B cell (primary cell): ENCODE results near the gene FAM227B. TPM values are rescaled to one million over a fixed set of nuclear protein-coding genes. Genes with fewer than 3 reads are reported as not detected.

Source experiments
- ATAC-seq: fragments of 200-7000 bp; cut with Tn5 transposase; one replicate; pipeline ENCODE4 v1.10.0; 2021; ENCODE audit warnings: low read depth, mild to moderate bottlenecking, moderate number of reproducible peaks, moderate library complexity
- CTCF ChIA-PET: fragments of 350-600 bp; sonication (Branson Sonifier 250); formaldehyde crosslinking; loops from one replicate; lab custom pipeline; 2021; ENCODE audit warnings: antibody characterized with exemption, inconsistent platforms; lab: Charles Lee
- POLR2A ChIA-PET: fragments of 350-600 bp; sonication (Branson Sonifier 250); formaldehyde crosslinking; loops from one replicate; lab custom pipeline; 2021; ENCODE audit warnings: antibody characterized with exemption; lab: Charles Lee
- DNase-seq: peaks from one replicate; pipeline ENCODE4 v3.0.0; 2013
- H2AFZ ChIP-seq: 2 replicates; pipeline ENCODE4 v1.6.1; 2012; ENCODE audit warnings: mild to moderate bottlenecking, low read depth, low read length; ENCODE audit not compliant: insufficient read depth, poor library complexity, severe bottlenecking
- H3K27ac ChIP-seq, 2 donors: 1 replicate in 1 of 2; 2 replicates in 1 of 2; pipeline ENCODE4 v1.5.1; 2012 to 2013; ENCODE audit warnings: low read length in 2 of 2, mild to moderate bottlenecking in 2 of 2, moderate library complexity in 1 of 2
- H3K27me3 ChIP-seq, 4 experiments: fragments of 200-600 bp in 1 of 4; sonication (generic) in 1 of 4; replicated peaks in 1 of 4; 1 replicate in 2 of 4; 2 replicates in 2 of 4; pipeline versions ENCODE4 v1.6.1 to v1.7.0; 2013 to 2016; ENCODE audit warnings: low read length in 3 of 4, mild to moderate bottlenecking in 2 of 4, mixed read lengths in 1 of 4, moderate library complexity in 1 of 4; ENCODE audit not compliant: insufficient read depth in 4 of 4, control insufficient read depth in 3 of 4; ENCODE audit errors: control extremely low read depth in 1 of 4
- H3K36me3 ChIP-seq, 2 experiments: replicated peaks in 1 of 2; 1 replicate in 1 of 2; 2 replicates in 1 of 2; pipeline versions ENCODE4 v1.6.1 to v1.7.1; 2013; ENCODE audit warnings: low read length in 1 of 2; ENCODE audit not compliant: insufficient read depth in 2 of 2, control insufficient read depth in 1 of 2; ENCODE audit errors: control extremely low read depth in 1 of 2, extremely low read depth in 1 of 2
- H3K4me1 ChIP-seq, 2 donors: fragments of 200-600 bp in 1 of 2; sonication (generic) in 1 of 2; 1 replicate in 1 of 2; 2 replicates in 1 of 2; pipeline versions ENCODE4 v1.5.1 to v1.6.1; 2013 to 2017; ENCODE audit warnings: low read length in 2 of 2; ENCODE audit not compliant: control insufficient read depth in 2 of 2, insufficient read depth in 2 of 2
- H3K4me2 ChIP-seq: replicated peaks from 2 replicates; pipeline ENCODE3; 2012; ENCODE audit warnings: mild to moderate bottlenecking, low read depth, low read length; ENCODE audit not compliant: poor library complexity, severe bottlenecking
- H3K4me3 ChIP-seq, 5 experiments: fragments of 200-600 bp in 1 of 5; sonication (generic) in 1 of 5; 1 replicate in 3 of 5; 2 replicates in 2 of 5; pipeline versions ENCODE4 v1.5.1 to v1.7.0; 2011 to 2016; ENCODE audit warnings: low read length in 4 of 5, mild to moderate bottlenecking in 4 of 5, low read depth in 2 of 5, control low read depth in 1 of 5, moderate library complexity in 1 of 5; ENCODE audit not compliant: insufficient read depth in 1 of 5; ENCODE audit errors: control extremely low read depth in 1 of 5, extremely low read depth in 1 of 5
- H3K79me2 ChIP-seq: fragments of 200-600 bp; sonication (generic); one replicate; pipeline ENCODE4 v1.6.0; 2016; ENCODE audit warnings: low read length; ENCODE audit not compliant: control insufficient read depth, insufficient read depth
- H3K9ac ChIP-seq: fragments of 200-600 bp; sonication (generic); 2 replicates; pipeline ENCODE4 v1.6.1; 2017; ENCODE audit warnings: mild to moderate bottlenecking, low read length, moderate library complexity
- H3K9me3 ChIP-seq, 3 donors: one replicate each; pipeline versions ENCODE4 v1.6.1 to v1.7.1; 2013; ENCODE audit warnings: low read length in 2 of 3; ENCODE audit not compliant: control insufficient read depth in 2 of 3, insufficient read depth in 1 of 3; ENCODE audit errors: control extremely low read depth in 1 of 3
- H4K20me1 ChIP-seq: 2 replicates; pipeline ENCODE4 v1.6.0; 2012; ENCODE audit warnings: mild to moderate bottlenecking, low read length; ENCODE audit not compliant: insufficient read depth, control insufficient read depth, poor library complexity, severe bottlenecking
- H3K27ac Mint-ChIP-seq: one replicate; pipeline ENCODE4 v1.8.0; 2021; ENCODE audit warnings: mixed read lengths
- H3K27me3 Mint-ChIP-seq: one replicate; pipeline ENCODE4 v1.8.0; 2021; ENCODE audit warnings: mixed read lengths
- H3K4me1 Mint-ChIP-seq: one replicate; pipeline ENCODE4 v1.8.0; 2021; ENCODE audit warnings: mixed read lengths
- H3K4me3 Mint-ChIP-seq: one replicate; pipeline ENCODE4 v1.8.0; 2021; ENCODE audit warnings: mixed read lengths
- H3K9me3 Mint-ChIP-seq: one replicate; pipeline ENCODE4 v1.8.0; 2022; ENCODE audit warnings: mixed read lengths; ENCODE audit not compliant: insufficient read depth
- EZH2 ChIP-seq: IDR thresholded peaks from 2 replicates; pipeline ENCODE4 v1.6.1; 2012; ENCODE audit warnings: borderline replicate concordance, low read depth, mild to moderate bottlenecking, moderate library complexity, low read length; ENCODE audit not compliant: insufficient read depth, poor library complexity, severe bottlenecking
- WGBS: methylation state at CpG from one replicate; pipeline ENCODE4 v1.1.5; 2013; ENCODE audit warnings: missing lambda C conversion rate; ENCODE audit not compliant: insufficient coverage; 5-methylcytosine and 5-hydroxymethylcytosine counted together
- intact Hi-C: fragments of 100-400 bp; cut with micrococcal nuclease; formaldehyde crosslinking; loops from one replicate; pipeline ENCODE4 v1.10.0; 2022
- polyA plus RNA-seq: library from polyadenylated mRNA; depleted of rRNA; stranded (reverse); fragments of >200 nt; gene quantifications from 2 replicates; pipeline ENCODE4 v1.2.3, GENCODE V29; 2012
- total RNA-seq, 2 donors: library from RNA; stranded (reverse); fragments of 120-200 nt in 1 of 2; gene quantifications; 1 replicate in 1 of 2; 2 replicates in 1 of 2; pipeline versions ENCODE4 v1.2.3 to v1.2.4, GENCODE V29; 2013 to 2022
- TF ChIP-seq, protein P1 (sequence below): fragments of 200-600 bp; IDR thresholded peaks from one replicate; pipeline ENCODE4 v1.8.0; 2022; ENCODE audit warnings: antibody characterized with exemption, mild to moderate bottlenecking

Gene FAM227B
- total and polyA plus RNA-seq, 2 donors (not counting 1 experiment from before 2014, with no cell fraction given): 5.6 to 8.9 TPM

GRCh38 chr15:49430046-49430445, 190.6 kb downstream of the FAM227B start:
- H3K4me1 Mint-ChIP-seq: no peaks in the 10 kb centered on the region
- TF ChIP-seq EZH2: no peak
- TF ChIP-seq, protein P1, sequence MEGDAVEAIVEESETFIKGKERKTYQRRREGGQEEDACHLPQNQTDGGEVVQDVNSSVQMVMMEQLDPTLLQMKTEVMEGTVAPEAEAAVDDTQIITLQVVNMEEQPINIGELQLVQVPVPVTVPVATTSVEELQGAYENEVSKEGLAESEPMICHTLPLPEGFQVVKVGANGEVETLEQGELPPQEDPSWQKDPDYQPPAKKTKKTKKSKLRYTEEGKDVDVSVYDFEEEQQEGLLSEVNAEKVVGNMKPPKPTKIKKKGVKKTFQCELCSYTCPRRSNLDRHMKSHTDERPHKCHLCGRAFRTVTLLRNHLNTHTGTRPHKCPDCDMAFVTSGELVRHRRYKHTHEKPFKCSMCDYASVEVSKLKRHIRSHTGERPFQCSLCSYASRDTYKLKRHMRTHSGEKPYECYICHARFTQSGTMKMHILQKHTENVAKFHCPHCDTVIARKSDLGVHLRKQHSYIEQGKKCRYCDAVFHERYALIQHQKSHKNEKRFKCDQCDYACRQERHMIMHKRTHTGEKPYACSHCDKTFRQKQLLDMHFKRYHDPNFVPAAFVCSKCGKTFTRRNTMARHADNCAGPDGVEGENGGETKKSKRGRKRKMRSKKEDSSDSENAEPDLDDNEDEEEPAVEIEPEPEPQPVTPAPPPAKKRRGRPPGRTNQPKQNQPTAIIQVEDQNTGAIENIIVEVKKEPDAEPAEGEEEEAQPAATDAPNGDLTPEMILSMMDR: no peak
- intact Hi-C loops: no loop called here

DNA sequence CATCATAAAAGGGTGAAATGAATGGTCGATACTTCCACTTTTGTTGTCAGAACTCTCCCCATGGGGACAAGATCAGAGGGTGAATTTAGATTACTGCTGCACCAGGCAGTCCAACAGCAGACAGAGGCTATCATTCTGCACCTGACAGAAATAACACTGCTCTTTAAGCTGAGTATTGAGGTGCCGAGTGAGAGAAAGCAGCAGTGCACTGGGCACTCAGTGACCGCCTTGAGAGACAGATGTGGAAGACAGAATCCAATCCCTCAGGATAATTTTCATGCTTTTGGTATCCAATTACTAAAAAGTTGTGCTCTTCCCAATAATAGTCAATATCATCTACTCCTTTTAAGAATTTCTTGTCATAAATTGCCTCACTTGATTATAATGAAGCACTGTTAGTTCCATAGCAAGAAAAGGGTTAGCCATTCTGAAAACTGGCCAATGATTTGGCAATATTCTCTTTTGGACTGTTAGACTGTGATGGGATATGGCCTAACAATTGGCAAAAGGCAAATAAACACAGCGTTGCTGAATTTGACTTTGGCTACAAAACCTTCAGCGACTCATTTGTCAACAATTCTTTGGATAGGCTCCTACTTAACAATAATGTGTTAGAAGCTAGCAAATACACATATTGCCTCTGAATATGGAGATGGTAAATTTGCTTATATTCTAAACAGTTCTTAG, 192.1 kb downstream of the FAM227B start:
- Mint-ChIP-seq H3K9me3 (no peaks in the 10 kb centered on the region), H3K4me3 (no peak overlapping the region), H3K27ac (no peak overlapping the region), H3K27me3 (peaks cover 10% of the 10 kb centered on the region), H3K4me1 (no peaks in the 10 kb centered on the region)
- H3K4me2 ChIP-seq: no peak overlapping the region
- no peaks in the 10 kb centered on the region for H3K9me3 ChIP-seq
- CTCF ChIA-PET: interaction anchor here (0.5 to 1.2 kb wide), 2 partner anchors 192 to 1478 kb away, joined by 3 to 4 read pairs; no protein-coding TSS in a partner anchor
- H3K4me3 ChIP-seq: no peak overlapping the region
- H3K79me2 ChIP-seq: no peaks in the 10 kb centered on the region
- no peaks in the 10 kb centered on the region for H4K20me1 ChIP-seq
- no peak for TF ChIP-seq EZH2
- TF ChIP-seq, protein P1: no peak
- H2AFZ ChIP-seq: no peak overlapping the region
- no peak for DNase-seq
- H3K4me1 ChIP-seq: no peaks in the 10 kb centered on the region
- intact Hi-C loops: no loop called here
- no peak for ATAC-seq
- H3K36me3 ChIP-seq: no peaks in the 10 kb centered on the region
- H3K27ac ChIP-seq: no peak overlapping the region
- WGBS: 88% methylated on average over 2 of the region's 5 CpGs
- H3K27me3 ChIP-seq: peaks cover 0 to 4% (median 0%) of the 10 kb centered on the region in 4 experiments
- POLR2A ChIA-PET: no interaction called here
- H3K9ac ChIP-seq: no peak overlapping the region

More at GRCh38 chr15:49430046-49430445, 190.6 kb downstream of the FAM227B start:
- no peak overlapping the region for H3K4me3 Mint-ChIP-seq
- ChIA-PET POLR2A (no interaction called here), CTCF (interaction anchor here (1.2 kb wide), 1 partner anchor 194 kb away, joined by 3 read pairs; no protein-coding TSS in a partner anchor)
- Histone ChIP-seq H3K4me2 (no peak overlapping the region), H3K4me3 (no peak overlapping the region), H3K27me3 (peaks cover 0 to 4% (median 0%) of the 10 kb centered on the region in 4 experiments), H3K4me1 (no peaks in the 10 kb centered on the region), H3K9me3 (no peaks in the 10 kb centered on the region), H3K9ac (no peak overlapping the region), H3K36me3 (no peaks in the 10 kb centered on the region), H4K20me1 (no peaks in the 10 kb centered on the region), H2AFZ (no peak overlapping the region), H3K79me2 (no peaks in the 10 kb centered on the region), H3K27ac (no peak overlapping the region)
- H3K27ac Mint-ChIP-seq: no peak overlapping the region
- DNase-seq (no peak), ATAC-seq (no peak)
- peaks cover 10% of the 10 kb centered on the region for H3K27me3 Mint-ChIP-seq
- 80% methylated on average over 1 of the region's 1 CpG for WGBS
- no peaks in the 10 kb centered on the region for H3K9me3 Mint-ChIP-seq
